HepG2 (cell line): ENCODE measurements around the gene PCIF1. TPM values are rescaled to one million over a fixed set of nuclear protein-coding genes. Genes with fewer than 3 reads are reported as not detected.

ENCODE experiments used
- JARID2 ChIP-seq: sonication (generic); formaldehyde crosslinking; IDR thresholded peaks from 2 replicates; pipeline ENCODE4 v1.8.1; 2023; ENCODE audit warnings: missing genetic modification reagents, inconsistent platforms; ENCODE audit not compliant: insufficient replicate concordance
- NFE2L1 ChIP-seq: sonication (generic); formaldehyde crosslinking; IDR thresholded peaks from 2 replicates; pipeline ENCODE4 v1.4.0; 2020; ENCODE audit warnings: missing genetic modification reagents, mild to moderate bottlenecking, borderline replicate concordance
- NFKB2 ChIP-seq: sonication (generic); formaldehyde crosslinking; IDR thresholded peaks from 2 replicates; pipeline ENCODE4 v1.4.0; 2020; ENCODE audit warnings: missing genetic modification reagents, borderline replicate concordance
- NR2C2 ChIP-seq: sonication (generic); formaldehyde crosslinking; IDR thresholded peaks from 2 replicates; pipeline ENCODE4 v1.4.0; 2020; ENCODE audit warnings: missing genetic modification reagents, mild to moderate bottlenecking, moderate library complexity, borderline replicate concordance
- POLR2A ChIP-seq, 2 experiments: IDR thresholded peaks; 2 replicates each; pipeline ENCODE4 v1.6.1; 2011; ENCODE audit warnings: low read depth in 2 of 2, low read length in 2 of 2, mild to moderate bottlenecking in 1 of 2, moderate library complexity in 1 of 2; ENCODE audit not compliant: insufficient read depth in 1 of 2
- SIN3A ChIP-seq: IDR thresholded peaks from 2 replicates; pipeline ENCODE4 v1.6.1; 2011; ENCODE audit warnings: low read depth, mild to moderate bottlenecking, control low read depth, low read length, borderline replicate concordance
- SRF ChIP-seq: IDR thresholded peaks from 2 replicates; pipeline ENCODE4 v1.6.1; 2011; ENCODE audit warnings: mild to moderate bottlenecking, low read depth, low read length, moderate library complexity
- TAF15 ChIP-seq: fragments of 200-400 bp; formaldehyde crosslinking; IDR thresholded peaks from one replicate; pipeline ENCODE4 v1.6.1; 2018; ENCODE audit warnings: mild to moderate bottlenecking, low read depth, low read length; ENCODE audit not compliant: poor library complexity, severe bottlenecking
- U2AF1 ChIP-seq: fragments of 200-400 bp; formaldehyde crosslinking; optimal IDR thresholded peaks from 2 replicates; pipeline ENCODE3; 2017; ENCODE audit warnings: mild to moderate bottlenecking, low read depth, low read length
- ZBTB38 ChIP-seq: sonication (generic); formaldehyde crosslinking; IDR thresholded peaks from 2 replicates; pipeline ENCODE4 v1.5.1; 2020; ENCODE audit warnings: mild to moderate bottlenecking, missing genetic modification reagents
- ZNF12 ChIP-seq: sonication (generic); formaldehyde crosslinking; IDR thresholded peaks from 2 replicates; pipeline ENCODE4 v1.5.0; 2020; ENCODE audit warnings: missing genetic modification reagents
- ZNF124 ChIP-seq: sonication (generic); formaldehyde crosslinking; IDR thresholded peaks from 2 replicates; pipeline ENCODE4 v1.4.0; 2020; ENCODE audit warnings: missing genetic modification reagents
- ZNF547 ChIP-seq: sonication (generic); formaldehyde crosslinking; IDR thresholded peaks from 2 replicates; pipeline ENCODE4 v1.5.1; 2020; ENCODE audit warnings: mild to moderate bottlenecking, missing genetic modification reagents
- ZNF563 ChIP-seq: sonication (generic); formaldehyde crosslinking; IDR thresholded peaks from 2 replicates; pipeline ENCODE4 v1.8.0; 2022; ENCODE audit warnings: mild to moderate bottlenecking, moderate library complexity, missing genetic modification reagents
- ZNF614 ChIP-seq: IDR thresholded peaks from 2 replicates; pipeline ENCODE4 v1.6.1; 2018; ENCODE audit warnings: missing biosample characterization, missing genetic modification reagents, inconsistent platforms, borderline replicate concordance
- ZNF737 ChIP-seq: sonication (generic); formaldehyde crosslinking; IDR thresholded peaks from 2 replicates; pipeline ENCODE4 v1.5.0; 2020; ENCODE audit warnings: missing genetic modification reagents, mild to moderate bottlenecking, borderline replicate concordance
- ZSCAN25 ChIP-seq: sonication (generic); formaldehyde crosslinking; IDR thresholded peaks from 2 replicates; pipeline ENCODE4 v1.8.0; 2022; ENCODE audit warnings: mild to moderate bottlenecking, missing genetic modification reagents
- polyA plus RNA-seq, 8 experiments: library from polyadenylated mRNA; depleted of rRNA in 3 of 8; stranded (reverse) in 7 of 8; unstranded in 1 of 8; fragments of >200 nt; fragmentation: Illumina TruSeq in 4 of 8; extraction: Trizol in 4 of 8; gene quantifications; 2 replicates each; pipeline versions ENCODE4 v1.2.1 to v1.2.3, GENCODE V29; 2011 to 2016; ENCODE audit warnings: low read depth in 4 of 8, missing spikeins in 1 of 8, mixed read lengths in 1 of 8; ENCODE audit not compliant: insufficient read depth in 1 of 8
- total RNA-seq, 5 experiments: library from RNA; depleted of rRNA; stranded (reverse); fragments of >200 nt; fragmentation: Illumina TruSeq; extraction: Trizol; gene quantifications; 2 replicates each; pipeline ENCODE4 v1.2.3, GENCODE V29; 2016; ENCODE audit warnings: low read depth in 1 of 5
- TF ChIP-seq, protein P1 (sequence below): sonication (generic); formaldehyde crosslinking; IDR thresholded peaks from 2 replicates; pipeline ENCODE4 v1.8.0; 2023; ENCODE audit warnings: mild to moderate bottlenecking, missing genetic modification reagents
- TF ChIP-seq, protein P2 (sequence below), 2 experiments: sonication (generic) in 1 of 2; formaldehyde crosslinking in 1 of 2; IDR thresholded peaks; 2 replicates each; pipeline versions ENCODE4 v1.4.0 to v1.6.1; 2018 to 2020; ENCODE audit warnings: missing genetic modification reagents in 2 of 2, borderline replicate concordance in 1 of 2, low read depth in 1 of 2, mild to moderate bottlenecking in 1 of 2, missing biosample characterization in 1 of 2
- TF ChIP-seq, protein P3 (sequence below): sonication (generic); formaldehyde crosslinking; IDR thresholded peaks from 2 replicates; pipeline ENCODE4 v1.5.1; 2020; ENCODE audit warnings: missing genetic modification reagents, mild to moderate bottlenecking, borderline replicate concordance
- TF ChIP-seq, protein P4 (sequence below): sonication (generic); formaldehyde crosslinking; IDR thresholded peaks from 2 replicates; pipeline ENCODE4 v1.8.0; 2022; ENCODE audit warnings: low read depth, missing genetic modification reagents
- TF ChIP-seq, protein P5 (sequence below): sonication (generic); formaldehyde crosslinking; IDR thresholded peaks from 2 replicates; pipeline ENCODE4 v1.5.0; 2020; ENCODE audit warnings: missing genetic modification reagents

The PCIF1 gene
- total and polyA plus RNA-seq, 2 of the 13 experiments (the other 11 are each of a cell fraction or from before 2014, with no cell fraction given) = 20.9 to 24.4 TPM

GRCh38 chr20:45948742-45949541, 14.5 kb downstream of the PCIF1 start (continued):
- no peak for TF ChIP-seq JARID2 (CRISPR knock-in tag)
- peak; percentile 1 for TF ChIP-seq U2AF1
- peak; percentile 22 for TF ChIP-seq TAF15
- TF ChIP-seq ZSCAN25 (CRISPR knock-in tag) = 0 out of 2 replicates have a peak, but pooled peaks have one; percentile 24
- no peak for TF ChIP-seq ZNF12 (CRISPR knock-in tag)
- TF ChIP-seq SRF = no peak
- TF ChIP-seq, protein P1, sequence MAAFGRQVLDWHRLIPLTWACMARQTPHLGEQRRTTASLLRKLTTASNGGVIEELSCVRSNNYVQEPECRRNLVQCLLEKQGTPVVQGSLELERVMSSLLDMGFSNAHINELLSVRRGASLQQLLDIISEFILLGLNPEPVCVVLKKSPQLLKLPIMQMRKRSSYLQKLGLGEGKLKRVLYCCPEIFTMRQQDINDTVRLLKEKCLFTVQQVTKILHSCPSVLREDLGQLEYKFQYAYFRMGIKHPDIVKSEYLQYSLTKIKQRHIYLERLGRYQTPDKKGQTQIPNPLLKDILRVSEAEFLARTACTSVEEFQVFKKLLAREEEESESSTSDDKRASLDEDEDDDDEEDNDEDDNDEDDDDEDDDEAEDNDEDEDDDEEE = no peak
- TF ChIP-seq SIN3A = no peak
- no peak for TF ChIP-seq NR2C2 (CRISPR knock-in tag)
- 0 out of 2 replicates have a peak, but pooled peaks have one; percentile 19 for TF ChIP-seq ZNF547 (CRISPR knock-in tag)
- TF ChIP-seq ZNF737 (CRISPR knock-in tag) = 0 out of 2 replicates have a peak, but pooled peaks have one; percentile 53
- TF ChIP-seq, protein P2, sequence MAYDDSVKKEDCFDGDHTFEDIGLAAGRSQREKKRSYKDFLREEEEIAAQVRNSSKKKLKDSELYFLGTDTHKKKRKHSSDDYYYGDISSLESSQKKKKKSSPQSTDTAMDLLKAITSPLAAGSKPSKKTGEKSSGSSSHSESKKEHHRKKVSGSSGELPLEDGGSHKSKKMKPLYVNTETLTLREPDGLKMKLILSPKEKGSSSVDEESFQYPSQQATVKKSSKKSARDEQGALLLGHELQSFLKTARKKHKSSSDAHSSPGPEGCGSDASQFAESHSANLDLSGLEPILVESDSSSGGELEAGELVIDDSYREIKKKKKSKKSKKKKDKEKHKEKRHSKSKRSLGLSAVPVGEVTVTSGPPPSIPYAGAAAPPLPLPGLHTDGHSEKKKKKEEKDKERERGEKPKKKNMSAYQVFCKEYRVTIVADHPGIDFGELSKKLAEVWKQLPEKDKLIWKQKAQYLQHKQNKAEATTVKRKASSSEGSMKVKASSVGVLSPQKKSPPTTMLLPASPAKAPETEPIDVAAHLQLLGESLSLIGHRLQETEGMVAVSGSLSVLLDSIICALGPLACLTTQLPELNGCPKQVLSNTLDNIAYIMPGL (CRISPR knock-in tag; IDR thresholded peaks at IDR 0.05; ENCODE audit: borderline replicate concordance in 1 of 2, low read depth in 1 of 2) = no peak
- TF ChIP-seq, protein P3, sequence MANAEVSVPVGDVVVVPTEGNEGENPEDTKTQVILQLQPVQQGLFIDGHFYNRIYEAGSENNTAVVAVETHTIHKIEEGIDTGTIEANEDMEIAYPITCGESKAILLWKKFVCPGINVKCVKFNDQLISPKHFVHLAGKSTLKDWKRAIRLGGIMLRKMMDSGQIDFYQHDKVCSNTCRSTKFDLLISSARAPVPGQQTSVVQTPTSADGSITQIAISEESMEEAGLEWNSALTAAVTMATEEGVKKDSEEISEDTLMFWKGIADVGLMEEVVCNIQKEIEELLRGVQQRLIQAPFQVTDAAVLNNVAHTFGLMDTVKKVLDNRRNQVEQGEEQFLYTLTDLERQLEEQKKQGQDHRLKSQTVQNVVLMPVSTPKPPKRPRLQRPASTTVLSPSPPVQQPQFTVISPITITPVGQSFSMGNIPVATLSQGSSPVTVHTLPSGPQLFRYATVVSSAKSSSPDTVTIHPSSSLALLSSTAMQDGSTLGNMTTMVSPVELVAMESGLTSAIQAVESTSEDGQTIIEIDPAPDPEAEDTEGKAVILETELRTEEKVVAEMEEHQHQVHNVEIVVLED (CRISPR knock-in tag) = no peak
- no peak for TF ChIP-seq ZNF124 (CRISPR knock-in tag)
- no peak for TF ChIP-seq ZNF614 (CRISPR knock-in tag)
- 0 out of 2 replicates have a peak, but pooled peaks have one; percentile 20 for TF ChIP-seq ZNF563 (CRISPR knock-in tag)
- TF ChIP-seq, protein P4, sequence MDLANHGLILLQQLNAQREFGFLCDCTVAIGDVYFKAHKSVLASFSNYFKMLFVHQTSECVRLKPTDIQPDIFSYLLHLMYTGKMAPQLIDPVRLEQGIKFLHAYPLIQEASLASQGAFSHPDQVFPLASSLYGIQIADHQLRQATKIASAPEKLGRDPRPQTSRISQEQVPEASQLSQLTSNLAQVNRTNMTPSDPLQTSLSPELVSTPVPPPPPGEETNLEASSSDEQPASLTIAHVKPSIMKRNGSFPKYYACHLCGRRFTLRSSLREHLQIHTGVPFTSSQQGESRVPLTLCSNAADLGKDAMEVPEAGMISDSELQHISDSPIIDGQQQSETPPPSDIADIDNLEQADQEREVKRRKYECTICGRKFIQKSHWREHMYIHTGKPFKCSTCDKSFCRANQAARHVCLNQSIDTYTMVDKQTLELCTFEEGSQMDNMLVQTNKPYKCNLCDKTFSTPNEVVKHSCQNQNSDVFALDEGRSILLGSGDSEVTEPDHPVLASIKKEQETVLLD (CRISPR knock-in tag) = no peak
- peak; percentile 9; the same call in 1 of the 2 replicates for TF ChIP-seq ZBTB38 (CRISPR knock-in tag)
- peak in 1 of 2 experiments; percentile 6; a peak in 2 of 4 replicates for TF ChIP-seq POLR2A (IDR thresholded peaks at IDR 0.05; ENCODE audit: insufficient read depth in 1 of 2, low read depth in 2 of 2, low read length in 2 of 2)
- 0 out of 2 replicates have a peak, but pooled peaks have one; percentile 23 for TF ChIP-seq NFE2L1 (CRISPR knock-in tag)
- TF ChIP-seq NFKB2 = 0 out of 2 replicates have a peak, but pooled peaks have one; percentile 37
- TF ChIP-seq, protein P5, sequence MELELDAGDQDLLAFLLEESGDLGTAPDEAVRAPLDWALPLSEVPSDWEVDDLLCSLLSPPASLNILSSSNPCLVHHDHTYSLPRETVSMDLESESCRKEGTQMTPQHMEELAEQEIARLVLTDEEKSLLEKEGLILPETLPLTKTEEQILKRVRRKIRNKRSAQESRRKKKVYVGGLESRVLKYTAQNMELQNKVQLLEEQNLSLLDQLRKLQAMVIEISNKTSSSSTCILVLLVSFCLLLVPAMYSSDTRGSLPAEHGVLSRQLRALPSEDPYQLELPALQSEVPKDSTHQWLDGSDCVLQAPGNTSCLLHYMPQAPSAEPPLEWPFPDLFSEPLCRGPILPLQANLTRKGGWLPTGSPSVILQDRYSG (CRISPR knock-in tag) = no peak
